DND-41 (cell line): ENCODE results near the gene MRPL55.

Source experiments
- CTCF ChIP-seq: IDR thresholded peaks from 2 replicates; pipeline ENCODE4 v1.5.1; 2012; ENCODE audit warnings: borderline replicate concordance, low read length, moderate library complexity, mild to moderate bottlenecking; ENCODE audit not compliant: poor library complexity, severe bottlenecking; ENCODE audit errors: extremely low read depth
- EZH2 ChIP-seq: IDR thresholded peaks from 3 replicates; pipeline ENCODE4 v1.6.1; 2012; ENCODE audit warnings: borderline replicate concordance, low read depth, mild to moderate bottlenecking, moderate library complexity, low read length, inconsistent platforms; ENCODE audit not compliant: severe bottlenecking

GRCh38 chr1:228149406-228150119 lies 40.5 kb upstream of the MRPL55 start, which contains the start of gene GJC2:
- TF ChIP-seq CTCF = no peak
- TF ChIP-seq EZH2 = no peak
